Bone marrow (tissue), 2 donors: Measurements from ENCODE around the gene NQO2.
"Not testable (repeated sequence)": the region's sequence is repeated elsewhere in the genome, so short reads cannot be mapped to it uniquely, and the experiment has no call there.

Source experiments
- DNase-seq, 2 donors: peaks; one replicate each; lab custom pipeline; 2025; lab: John Stamatoyannopoulos, UW

Gene NQO2

GRCh38 chr6:3037638-3038365, 38.1 kb downstream of the NQO2 start:
- peak in 1 of 2 donors; percentile 64 for DNase-seq

DNA sequence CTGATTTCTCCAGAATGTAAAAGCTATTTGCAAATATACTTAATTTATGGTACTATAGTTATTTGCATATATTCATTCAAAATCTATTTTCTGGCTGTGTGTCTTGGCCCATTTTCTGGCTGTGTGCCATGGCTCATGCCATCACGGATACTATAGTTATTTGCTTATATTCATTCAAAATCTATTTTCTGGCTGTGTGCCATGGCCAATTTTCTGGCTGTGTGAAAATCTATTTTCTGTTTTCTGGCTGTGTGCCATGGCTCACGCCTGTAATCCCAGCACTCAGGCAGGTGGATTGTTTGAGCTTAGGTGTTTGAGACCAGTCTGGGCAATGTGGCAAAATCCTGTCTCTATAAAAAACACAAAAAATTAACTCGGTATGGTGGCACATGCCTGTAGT, 39.7 kb downstream of the NQO2 start:
- DNase-seq: no peak

DNA sequence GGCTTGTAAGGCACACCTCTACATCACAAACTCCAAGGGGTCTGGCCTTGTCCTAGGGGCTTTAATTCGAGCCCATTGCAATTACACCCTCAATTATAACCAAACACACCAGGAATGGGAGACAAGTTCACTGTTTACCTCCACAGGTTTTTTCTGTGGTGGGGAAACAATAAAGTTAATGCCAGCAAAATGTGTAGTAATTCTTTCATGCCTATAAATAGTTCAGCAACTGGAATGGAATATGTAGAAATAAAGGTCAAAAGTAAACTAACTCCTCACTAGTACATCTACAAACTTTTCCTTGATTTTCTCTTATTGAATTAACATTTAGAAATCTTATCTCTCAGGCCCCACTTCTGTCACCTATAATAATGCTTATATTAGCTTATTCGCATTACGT, 41.5 kb downstream of the NQO2 start:
- no peak for DNase-seq

DNA sequence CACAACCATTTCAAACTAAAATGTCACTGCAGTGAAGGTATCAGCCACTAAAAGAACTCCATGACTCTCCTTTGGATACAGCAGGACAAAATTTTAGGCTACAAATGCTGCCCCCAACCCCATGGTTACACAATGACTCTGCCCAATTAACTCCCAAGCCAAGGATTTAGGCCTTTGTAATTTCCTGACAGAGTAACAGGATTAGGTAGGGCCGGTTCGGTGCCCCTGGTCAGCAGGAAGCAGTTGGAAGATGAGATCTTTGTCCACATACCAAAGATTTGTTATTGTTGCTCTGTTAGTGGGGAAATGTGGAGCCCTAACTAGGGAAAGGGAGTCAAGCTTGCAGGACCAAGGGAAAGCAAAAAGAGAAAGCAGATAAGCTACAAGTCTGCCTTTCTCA, 41.9 kb downstream of the NQO2 start:
- DNase-seq: no peak

- DNase-seq: no peak
Observed at GRCh38 chr6:3045369-3045768, 45.7 kb downstream of the NQO2 start.

DNA sequence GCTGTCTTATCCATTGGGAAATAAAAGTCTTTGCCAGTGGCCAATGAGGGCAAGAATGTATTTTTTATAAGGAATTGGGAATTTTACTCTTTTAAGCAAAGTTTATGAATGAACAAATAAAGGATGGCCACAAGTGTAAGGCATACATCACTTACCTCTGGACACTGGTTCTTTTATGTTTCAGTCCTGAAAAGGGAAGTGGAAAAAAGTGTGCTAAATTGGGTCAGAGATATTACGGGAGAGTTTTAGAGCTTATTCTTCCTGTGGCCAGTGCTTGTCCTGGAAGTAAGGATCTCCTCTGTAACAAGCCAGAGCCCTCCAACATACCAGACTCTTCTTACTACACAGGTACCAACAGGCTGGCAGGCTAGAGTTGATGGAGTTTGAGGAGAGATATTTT, 46.1 kb downstream of the NQO2 start:
- DNase-seq: no peak

- DNase-seq: no peak
Observed at GRCh38 chr6:3046295-3046694, 46.6 kb downstream of the NQO2 start.

GRCh38 chr6:3048009-3048408, 48.3 kb downstream of the NQO2 start:
- not testable (repeated sequence) for DNase-seq

- DNase-seq: no peak
Observed at GRCh38 chr6:3052481-3053230, 53.0 kb downstream of the NQO2 start.

DNA sequence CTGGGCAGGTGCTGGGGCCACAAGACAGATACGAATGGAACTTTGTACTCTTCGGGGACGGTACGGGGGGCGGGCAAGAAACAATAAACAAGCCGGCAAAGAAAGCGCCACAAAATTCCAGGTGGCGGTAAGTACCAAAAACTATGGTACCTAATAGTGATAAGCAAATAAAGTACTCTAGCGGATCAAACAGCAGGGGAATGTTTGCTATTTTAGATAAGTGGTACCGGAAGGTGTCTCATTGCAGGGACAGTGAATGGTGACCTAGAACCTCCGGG, 53.5 kb downstream of the NQO2 start:
- DNase-seq: no peak

- not testable (repeated sequence) for DNase-seq
Observed at GRCh38 chr6:3054229-3055157, 54.8 kb downstream of the NQO2 start.

DNA sequence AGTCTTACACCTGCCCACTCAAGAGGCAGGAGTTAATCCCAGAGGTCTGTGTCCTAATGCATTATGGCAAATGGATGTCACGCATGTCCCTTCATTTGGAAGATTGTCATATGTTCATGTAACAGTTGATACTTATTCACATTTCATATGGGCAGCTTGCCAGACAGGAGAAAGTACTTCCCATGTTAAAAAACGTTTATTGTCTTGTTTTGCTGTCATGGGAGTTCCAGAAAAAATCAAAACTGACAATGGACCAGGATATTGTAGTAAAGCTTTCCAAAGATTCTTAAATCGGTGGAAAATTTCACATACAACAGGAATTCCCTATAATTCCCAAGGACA, 55.4 kb downstream of the NQO2 start:
- DNase-seq: not testable (repeated sequence)

DNA sequence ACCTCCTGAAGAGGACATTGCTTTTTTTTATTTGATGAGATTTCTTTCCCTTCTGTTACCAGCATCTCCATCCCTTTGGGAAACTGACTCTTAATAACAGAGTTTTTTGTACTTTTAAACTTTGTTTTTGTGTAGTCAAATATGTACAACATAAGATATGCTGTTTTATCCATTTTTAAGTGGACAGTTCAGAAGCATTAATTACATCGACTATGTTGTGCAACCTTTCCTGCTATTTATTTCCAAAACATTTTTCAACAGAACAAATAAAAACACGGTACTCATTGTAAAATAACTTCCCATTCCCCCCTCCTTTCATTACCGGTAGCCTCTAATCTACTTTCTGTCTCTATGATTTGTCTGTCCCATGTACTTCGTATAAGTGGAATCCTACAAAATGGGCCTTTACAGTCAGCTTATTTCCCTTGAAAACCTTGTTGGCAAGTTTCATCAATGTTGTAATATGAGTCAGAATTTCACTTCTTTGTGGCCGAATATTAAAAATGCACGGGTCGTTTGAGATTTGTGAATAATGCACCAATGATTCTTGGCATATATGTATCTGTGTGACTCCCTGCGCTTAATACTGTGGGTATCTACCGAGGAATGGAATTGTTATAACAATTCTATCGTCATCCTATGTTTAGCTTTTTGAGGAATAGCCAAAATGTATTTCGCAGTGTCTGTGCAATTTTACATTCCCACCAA, 57.5 kb downstream of the NQO2 start:
- DNase-seq: no peak

DNA sequence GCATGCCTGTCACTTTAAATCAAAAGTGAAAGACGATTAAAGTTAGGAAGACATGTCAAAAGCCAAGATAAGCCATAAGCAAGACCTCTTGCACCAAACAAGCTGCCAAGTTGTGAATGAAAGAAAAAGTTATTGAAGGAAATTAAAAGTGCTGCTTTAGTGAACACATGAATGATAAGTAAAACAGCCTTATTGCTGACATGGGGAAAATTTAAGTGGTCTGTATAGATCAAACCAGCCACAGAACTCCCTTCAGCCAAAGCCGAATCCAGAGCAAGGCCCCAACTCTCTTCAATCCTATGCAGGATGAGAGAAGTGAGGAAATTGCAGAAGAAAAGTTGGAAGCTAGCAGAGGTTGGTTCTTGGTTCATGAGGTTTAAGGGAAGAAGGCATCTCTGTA, 59.3 kb downstream of the NQO2 start:
- no peak for DNase-seq

DNA sequence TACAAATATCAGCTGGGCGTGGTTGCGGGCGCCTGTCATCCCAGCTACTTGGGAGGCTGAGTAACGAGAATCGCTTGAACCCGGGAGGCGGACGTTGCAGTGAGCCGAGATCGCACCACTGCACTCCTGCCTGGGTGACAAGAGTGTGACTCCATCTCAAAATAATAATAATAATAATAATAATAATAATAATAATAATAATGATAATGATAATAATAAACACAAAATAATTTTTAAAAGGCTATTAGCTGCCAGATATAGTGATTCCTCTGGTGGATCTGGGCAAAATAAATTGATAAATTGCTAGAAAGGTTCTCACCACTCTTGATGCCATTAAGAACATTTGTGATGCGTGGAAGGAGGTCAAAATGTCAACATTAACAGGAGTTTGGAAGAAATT, 60.4 kb downstream of the NQO2 start:
- not testable (repeated sequence) for DNase-seq

DNA sequence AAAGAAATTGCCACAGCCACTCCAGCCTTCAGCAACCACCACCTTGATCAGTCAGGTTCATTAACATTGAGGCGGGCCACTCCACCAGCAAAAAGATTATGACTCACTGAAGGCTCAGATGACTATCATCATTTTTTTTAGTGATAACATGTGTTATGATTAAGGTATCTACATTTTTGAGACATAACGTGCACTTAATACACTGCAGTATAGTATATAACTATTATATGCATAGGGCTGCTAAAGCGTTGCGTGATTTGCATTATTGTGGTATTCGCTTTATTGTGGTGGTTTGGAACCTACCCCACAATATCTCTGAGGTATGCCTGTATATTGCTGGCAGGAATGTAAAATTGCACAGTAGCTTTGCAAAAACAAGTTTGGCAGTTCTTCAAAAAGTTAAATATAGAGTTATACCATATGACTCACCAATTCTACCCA, 61.8 kb downstream of the NQO2 start:
- no peak for DNase-seq

DNA sequence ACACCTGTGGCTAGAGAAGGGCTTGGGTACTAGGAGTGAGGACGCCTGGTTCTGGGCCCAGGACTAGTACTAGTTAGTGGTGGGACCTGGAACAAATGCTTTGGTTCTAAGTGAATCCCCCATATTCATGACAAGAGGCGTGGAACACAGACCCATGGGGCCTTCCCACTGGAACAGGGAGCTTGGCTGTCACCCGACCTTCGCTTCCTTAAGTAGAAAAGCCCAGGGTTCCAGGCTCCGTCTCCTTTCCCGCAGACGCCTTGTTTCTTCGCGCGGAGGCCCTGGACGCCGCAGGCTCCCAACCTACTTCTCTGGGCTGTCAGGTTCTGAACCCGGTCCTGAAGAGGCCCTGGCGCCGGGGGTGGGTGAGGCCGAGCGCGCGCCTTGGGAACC, 63.6 kb downstream of the NQO2 start:
- DNase-seq: not testable (repeated sequence)

GRCh38 chr6:3063733-3064700, 64.3 kb downstream of the NQO2 start:
- DNase-seq: peak; percentile 85 to 90

DNA sequence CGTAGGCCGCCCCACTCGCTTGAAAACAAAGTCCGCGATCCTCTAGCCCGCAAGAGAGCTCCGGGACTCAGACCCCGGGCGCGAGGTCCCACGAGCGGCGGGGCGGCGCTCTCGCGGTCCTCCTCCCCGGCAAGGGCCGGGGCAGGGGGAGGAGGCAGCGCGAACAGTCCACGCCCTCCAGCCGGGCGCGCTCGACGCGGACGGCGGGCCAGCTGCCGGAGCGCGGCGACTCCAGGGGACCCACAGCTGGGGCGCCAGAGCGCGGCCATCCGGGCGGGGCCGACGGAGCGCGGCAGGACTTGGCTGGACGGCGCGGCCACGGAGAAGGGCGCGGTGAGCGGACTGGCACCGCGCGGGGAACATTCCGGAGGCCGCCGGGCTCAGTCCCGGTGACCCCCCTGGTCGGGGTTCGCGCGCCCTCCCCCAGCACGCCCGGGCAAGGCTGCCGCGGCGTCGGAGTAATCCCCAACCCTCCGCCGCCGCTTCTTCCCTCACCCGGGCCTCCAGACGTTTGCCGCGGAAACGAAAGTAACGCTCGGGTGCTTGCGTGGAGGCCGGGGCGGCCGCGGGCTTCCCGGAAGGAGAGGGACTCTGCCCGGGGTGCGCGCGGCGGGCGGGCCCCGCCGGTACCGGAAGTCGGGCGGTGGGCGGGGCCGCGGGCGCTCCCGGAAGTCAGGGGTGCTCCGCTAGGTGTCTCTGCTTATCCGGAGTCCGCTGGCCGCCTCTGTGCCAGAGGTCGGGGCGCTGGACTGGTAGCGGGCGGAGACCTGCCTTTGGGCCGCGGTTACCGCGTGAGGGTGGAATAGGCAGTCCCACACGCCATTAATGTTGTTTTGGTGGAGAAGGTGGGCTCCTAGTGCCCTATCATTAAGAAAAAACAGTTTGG, 68.9 kb downstream of the NQO2 start, which contains the start of gene RIPK1:
RIPK1 (plus strand) TSS at position 166 of the 886 bp plus-strand sequence. CDS start 8,330 bp downstream, outside the sequence.
- DNase-seq: peak; percentile 81 to 83
